Chondrocyte (in vitro differentiated cells): ENCODE results near the gene SLC6A6. TPM values are rescaled to one million over a fixed set of nuclear protein-coding genes. Genes with fewer than 3 reads are reported as not detected.

Source experiments
- DNase-seq: peaks from one replicate; pipeline ENCODE4 v3.0.0; 2021; ENCODE audit warnings: mixed read lengths, low spot score
- H3K27ac Mint-ChIP-seq: one replicate; pipeline ENCODE4 v1.8.0; 2021; ENCODE audit warnings: mild to moderate bottlenecking, moderate library complexity, mixed read lengths; ENCODE audit not compliant: unreplicated experiment
- H3K27me3 Mint-ChIP-seq: 2 replicates; pipeline ENCODE4 v1.8.0; 2021; ENCODE audit warnings: low read depth, mixed read lengths
- H3K36me3 Mint-ChIP-seq: 2 replicates; pipeline ENCODE4 v1.8.0; 2021; ENCODE audit warnings: low read depth, mixed read lengths
- H3K4me1 Mint-ChIP-seq: 2 replicates; pipeline ENCODE4 v1.8.0; 2021; ENCODE audit warnings: low read depth, mild to moderate bottlenecking, mixed read lengths
- H3K4me3 Mint-ChIP-seq: one replicate; pipeline ENCODE4 v1.8.0; 2021; ENCODE audit warnings: mild to moderate bottlenecking, moderate library complexity, mixed read lengths; ENCODE audit not compliant: unreplicated experiment
- H3K9me3 Mint-ChIP-seq: 2 replicates; pipeline ENCODE4 v1.8.0; 2021; ENCODE audit warnings: low read depth, mixed read lengths
- CTCF ChIP-seq: fragments of 200-600 bp; sonication (generic); IDR thresholded peaks from 2 replicates; pipeline ENCODE4 v1.5.0; 2021; ENCODE audit warnings: antibody characterized with exemption, mild to moderate bottlenecking, moderate library complexity
- total RNA-seq: library from RNA; stranded (reverse); gene quantifications from 3 replicates; pipeline ENCODE4 v1.2.1, GENCODE V29; 2021

SLC6A6 gene
- total RNA-seq, 1 donor from 2014 or later = 46.0 TPM

DNA sequence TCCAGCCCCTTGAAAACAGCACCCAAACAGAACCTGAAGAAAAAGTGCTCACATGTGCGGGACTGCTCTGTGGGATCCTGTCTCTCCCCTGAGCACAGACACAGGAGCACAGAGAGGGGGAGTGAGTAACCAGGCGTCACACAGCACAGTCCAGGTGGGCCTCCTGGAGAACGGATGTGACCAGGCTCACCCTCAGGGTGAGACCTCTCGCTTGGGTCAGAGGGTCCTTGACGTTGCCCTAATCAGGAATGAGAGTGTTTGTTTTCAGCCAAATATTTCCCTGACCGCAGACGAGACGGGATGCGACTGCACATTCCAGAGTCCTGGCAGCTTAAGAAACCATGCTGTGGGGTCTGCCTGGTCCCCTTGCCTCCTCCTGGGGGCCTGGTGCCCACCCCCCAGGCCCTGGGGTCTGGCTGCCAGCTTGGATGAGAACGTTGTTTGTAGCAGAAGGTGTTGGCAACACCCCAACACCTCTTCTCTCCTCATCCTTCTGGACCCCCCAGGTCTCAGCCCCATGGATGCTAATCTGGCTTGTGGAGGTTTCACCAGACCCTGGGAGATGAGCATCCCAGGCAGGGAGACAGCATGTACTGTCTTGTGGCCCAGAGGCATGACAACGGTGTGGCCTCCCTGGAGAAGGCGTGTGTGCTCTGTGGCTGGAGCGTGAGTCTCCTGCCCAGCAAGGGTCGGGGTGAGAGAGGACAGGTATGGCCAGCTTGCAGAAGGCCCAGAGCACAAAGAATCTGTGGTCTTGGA lies 42.1 kb upstream of the SLC6A6 start:
- TF ChIP-seq CTCF = no peak
- Mint-ChIP-seq H3K4me1 (peaks cover 67% of the 10 kb centered on the region), H3K36me3 (no peaks in the 10 kb centered on the region), H3K9me3 (no peaks in the 10 kb centered on the region), H3K27ac (peak overlapping the region; percentile 76), H3K4me3 (no peak overlapping the region), H3K27me3 (no peaks in the 10 kb centered on the region)
- DNase-seq = no peak

- peak overlapping the region; percentile 76 for H3K27ac Mint-ChIP-seq
- H3K36me3 Mint-ChIP-seq = no peaks in the 10 kb centered on the region
- peaks cover 67% of the 10 kb centered on the region for H3K4me1 Mint-ChIP-seq
- no peaks in the 10 kb centered on the region for H3K9me3 Mint-ChIP-seq
- no peak for DNase-seq
- TF ChIP-seq CTCF = no peak
- H3K4me3 Mint-ChIP-seq = no peak overlapping the region
- no peaks in the 10 kb centered on the region for H3K27me3 Mint-ChIP-seq
Observed at GRCh38 chr3:14361068-14361677, 41.2 kb upstream of the SLC6A6 start.

DNA sequence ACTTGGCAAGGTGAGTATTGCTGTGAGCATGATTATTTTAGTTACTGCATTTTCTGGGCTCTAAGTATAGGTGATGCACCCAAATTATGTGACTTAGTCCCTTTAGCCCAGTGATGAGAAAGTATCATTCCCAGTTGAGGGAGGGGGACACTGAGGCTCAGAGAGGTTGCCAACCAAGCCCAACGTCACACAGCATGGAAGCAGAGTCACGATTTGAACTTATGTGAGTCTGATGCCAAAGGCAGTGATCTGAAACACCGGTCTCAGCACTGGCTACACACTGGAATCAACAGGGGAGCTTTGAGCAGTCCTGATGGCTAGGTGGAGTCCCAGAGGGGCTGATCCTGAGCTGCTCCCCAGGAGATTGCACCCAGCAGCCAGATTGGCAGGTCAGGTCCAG lies 39.5 kb upstream of the SLC6A6 start:
- Mint-ChIP-seq H3K4me3 (no peak overlapping the region), H3K36me3 (no peaks in the 10 kb centered on the region), H3K9me3 (no peaks in the 10 kb centered on the region), H3K4me1 (peaks cover 59% of the 10 kb centered on the region), H3K27me3 (no peaks in the 10 kb centered on the region), H3K27ac (no peak overlapping the region)
- DNase-seq = no peak
- TF ChIP-seq CTCF = no peak

- no peak overlapping the region for H3K27ac Mint-ChIP-seq
- no peaks in the 10 kb centered on the region for H3K27me3 Mint-ChIP-seq
- no peak for DNase-seq
- H3K4me3 Mint-ChIP-seq = no peak overlapping the region
- H3K36me3 Mint-ChIP-seq = no peaks in the 10 kb centered on the region
- H3K4me1 Mint-ChIP-seq = peaks cover 54% of the 10 kb centered on the region
- no peaks in the 10 kb centered on the region for H3K9me3 Mint-ChIP-seq
- no peak for TF ChIP-seq CTCF
Observed at GRCh38 chr3:14363379-14363778, 39.0 kb upstream of the SLC6A6 start.

GRCh38 chr3:14363991-14364390 lies 38.4 kb upstream of the SLC6A6 start:
- H3K27me3 Mint-ChIP-seq = no peaks in the 10 kb centered on the region
- no peaks in the 10 kb centered on the region for H3K36me3 Mint-ChIP-seq
- H3K9me3 Mint-ChIP-seq = no peaks in the 10 kb centered on the region
- peak overlapping the region; percentile 70 for H3K27ac Mint-ChIP-seq
- no peak overlapping the region for H3K4me3 Mint-ChIP-seq
- TF ChIP-seq CTCF = no peak
- peaks cover 48% of the 10 kb centered on the region for H3K4me1 Mint-ChIP-seq
- no peak for DNase-seq
